ENCODE data around the gene CLEC2A.

- TF ChIP-seq EP300 (IDR thresholded peaks at IDR 0.05): no peak
- TF ChIP-seq, protein P1, sequence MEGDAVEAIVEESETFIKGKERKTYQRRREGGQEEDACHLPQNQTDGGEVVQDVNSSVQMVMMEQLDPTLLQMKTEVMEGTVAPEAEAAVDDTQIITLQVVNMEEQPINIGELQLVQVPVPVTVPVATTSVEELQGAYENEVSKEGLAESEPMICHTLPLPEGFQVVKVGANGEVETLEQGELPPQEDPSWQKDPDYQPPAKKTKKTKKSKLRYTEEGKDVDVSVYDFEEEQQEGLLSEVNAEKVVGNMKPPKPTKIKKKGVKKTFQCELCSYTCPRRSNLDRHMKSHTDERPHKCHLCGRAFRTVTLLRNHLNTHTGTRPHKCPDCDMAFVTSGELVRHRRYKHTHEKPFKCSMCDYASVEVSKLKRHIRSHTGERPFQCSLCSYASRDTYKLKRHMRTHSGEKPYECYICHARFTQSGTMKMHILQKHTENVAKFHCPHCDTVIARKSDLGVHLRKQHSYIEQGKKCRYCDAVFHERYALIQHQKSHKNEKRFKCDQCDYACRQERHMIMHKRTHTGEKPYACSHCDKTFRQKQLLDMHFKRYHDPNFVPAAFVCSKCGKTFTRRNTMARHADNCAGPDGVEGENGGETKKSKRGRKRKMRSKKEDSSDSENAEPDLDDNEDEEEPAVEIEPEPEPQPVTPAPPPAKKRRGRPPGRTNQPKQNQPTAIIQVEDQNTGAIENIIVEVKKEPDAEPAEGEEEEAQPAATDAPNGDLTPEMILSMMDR (IDR thresholded peaks at IDR 0.05): no peak
Observed at GRCh38 chr12:9868951-9869306, 63.2 kb downstream of the CLEC2A start.

All from esophagus muscularis mucosa (tissue), 3 donors.